Breast epithelium (tissue), 4 donors: ENCODE measurements around the gene TSPEAR. TPM values are rescaled to one million over a fixed set of nuclear protein-coding genes. Genes with fewer than 3 reads are reported as not detected.

Source experiments
- DNase-seq, 2 donors: peaks; one replicate each; pipeline ENCODE4 v3.0.0-alpha.2; 2019; ENCODE audit warnings: low spot score in 2 of 2
- H3K27ac ChIP-seq, 2 donors: fragments of 200-600 bp; sonication (generic) in 1 of 2; one replicate each; pipeline ENCODE4 v1.5.1; 2016 to 2019; ENCODE audit warnings: mild to moderate bottlenecking in 1 of 2
- H3K27me3 ChIP-seq, 2 donors: fragments of 200-600 bp; sonication (generic) in 1 of 2; one replicate each; pipeline versions ENCODE4 v1.5.1 to v1.6.0; 2017 to 2019; ENCODE audit warnings: control low read depth in 1 of 2, mild to moderate bottlenecking in 1 of 2
- H3K36me3 ChIP-seq: fragments of 200-600 bp; one replicate; pipeline ENCODE4 v1.5.1; 2019
- H3K4me1 ChIP-seq, 2 donors: fragments of 200-600 bp; sonication (generic); one replicate each; pipeline ENCODE4 v1.5.1; 2016 to 2019; ENCODE audit warnings: control low read depth in 1 of 2
- H3K4me3 ChIP-seq, 3 donors: fragments of 200-600 bp; sonication (generic); 1 replicate in 2 of 3; 2 replicates in 1 of 3; pipeline ENCODE4 v1.5.1; 2016 to 2019; ENCODE audit warnings: mild to moderate bottlenecking in 3 of 3, moderate library complexity in 2 of 3
- H3K9me3 ChIP-seq, 2 donors: fragments of 200-600 bp; sonication (generic) in 1 of 2; one replicate each; pipeline ENCODE4 v1.5.1; 2016 to 2019; ENCODE audit warnings: control low read depth in 1 of 2
- CTCF ChIP-seq, 3 donors: fragments of 450-650 bp; IDR thresholded peaks; one replicate each; pipeline ENCODE4 v1.5.1; 2016 to 2017; ENCODE audit warnings: antibody characterized with exemption in 3 of 3, mild to moderate bottlenecking in 3 of 3, moderate library complexity in 3 of 3
- POLR2A ChIP-seq: fragments of 450-650 bp; IDR thresholded peaks from one replicate; pipeline ENCODE4 v1.6.1; 2016; ENCODE audit warnings: antibody characterized with exemption, mild to moderate bottlenecking, moderate library complexity
- POLR2AphosphoS5 ChIP-seq, 3 donors: sonication (generic); formaldehyde crosslinking; IDR thresholded peaks; one replicate each; pipeline ENCODE4 v1.6.1; 2017; ENCODE audit warnings: antibody characterized with exemption in 3 of 3
- intact Hi-C: fragments of 100-400 bp; cut with DNase I; formaldehyde crosslinking; loops from one replicate; pipeline ENCODE4 v1.15.1; 2023; ENCODE audit warnings: low total_unique reads
- total RNA-seq, 3 donors: library from RNA; depleted of rRNA; stranded (reverse); fragments of >200 nt; gene quantifications; one replicate each; pipeline ENCODE4 v1.1.0, GENCODE V29; 2016

The TSPEAR gene
- total RNA-seq, 3 donors from 2014 or later = 0.15 TPM; not detected in 2

- DNase-seq = no peak
- no peaks in the 10 kb centered on the region for H3K4me1 ChIP-seq
- no peak for TF ChIP-seq POLR2AphosphoS5 (IDR thresholded peaks at IDR 0.05)
- TF ChIP-seq POLR2A = no peak
- no peak for TF ChIP-seq CTCF (IDR thresholded peaks at IDR 0.05)
- no peaks in the 10 kb centered on the region for H3K36me3 ChIP-seq
- H3K4me3 ChIP-seq = no peak overlapping the region
- H3K27me3 ChIP-seq = peaks cover 0 to 13% of the 10 kb centered on the region in 2 donors
- H3K27ac ChIP-seq = no peak overlapping the region
- H3K9me3 ChIP-seq = no peaks in the 10 kb centered on the region
- intact Hi-C loops = no loop called here
Observed at GRCh38 chr21:44517175-44517899, 194.0 kb downstream of the TSPEAR start.

DNA sequence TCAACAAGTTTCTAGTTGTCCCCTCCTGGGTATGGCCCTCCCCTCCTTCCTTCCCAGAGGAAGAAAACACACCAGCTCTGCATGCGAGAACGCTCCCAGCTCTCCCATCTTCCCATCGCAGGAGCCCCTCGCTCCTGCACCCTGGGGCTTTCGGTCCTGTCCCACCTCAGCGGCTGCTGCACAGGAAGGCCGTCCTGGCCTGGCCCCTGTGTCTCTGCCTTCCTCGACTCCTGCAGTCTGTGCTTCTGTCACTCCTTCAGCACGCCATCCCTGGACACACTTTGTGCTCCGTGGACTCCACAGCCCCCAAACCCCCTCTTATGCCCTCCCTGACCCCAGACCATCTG lies 194.6 kb downstream of the TSPEAR start:
- Histone ChIP-seq H3K36me3 (no peaks in the 10 kb centered on the region), H3K9me3 (no peaks in the 10 kb centered on the region), H3K4me1 (no peaks in the 10 kb centered on the region), H3K27ac (no peak overlapping the region), H3K27me3 (peaks cover 0 to 13% of the 10 kb centered on the region in 2 donors), H3K4me3 (no peak overlapping the region)
- intact Hi-C loops = no loop called here
- DNase-seq = no peak
- TF ChIP-seq POLR2AphosphoS5 (IDR thresholded peaks at IDR 0.05) (no peak), CTCF (IDR thresholded peaks at IDR 0.05) (no peak), POLR2A (no peak)

DNA sequence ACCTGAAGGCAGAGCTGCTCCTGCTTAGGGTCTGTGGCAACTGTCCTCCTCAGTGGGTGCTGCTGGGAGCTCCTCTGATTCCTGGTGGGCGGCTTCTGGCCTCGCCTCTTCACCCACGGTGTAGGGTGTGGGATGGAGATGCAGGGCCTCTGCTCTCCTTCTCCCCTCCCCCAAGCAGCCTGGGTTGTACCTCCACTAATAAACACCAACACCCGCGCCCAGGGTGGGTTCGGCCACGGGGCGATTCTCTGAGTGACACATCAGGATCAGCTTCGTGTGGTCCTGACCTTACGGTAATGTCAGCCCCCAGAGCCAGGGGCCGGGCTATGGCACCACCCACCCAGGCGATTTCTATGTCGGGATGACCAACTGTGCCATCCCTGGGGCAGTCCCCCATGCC lies 195.0 kb downstream of the TSPEAR start:
- intact Hi-C loops = no loop called here
- Histone ChIP-seq H3K27me3 (peaks cover 0 to 13% of the 10 kb centered on the region in 2 donors), H3K9me3 (no peaks in the 10 kb centered on the region), H3K27ac (no peak overlapping the region), H3K4me3 (no peak overlapping the region), H3K4me1 (no peaks in the 10 kb centered on the region), H3K36me3 (no peaks in the 10 kb centered on the region)
- DNase-seq = no peak
- TF ChIP-seq POLR2AphosphoS5 (IDR thresholded peaks at IDR 0.05) = no peak
- TF ChIP-seq CTCF (IDR thresholded peaks at IDR 0.05) = no peak
- TF ChIP-seq POLR2A = no peak

GRCh38 chr21:44515359-44516165 lies 195.8 kb downstream of the TSPEAR start:
- Histone ChIP-seq H3K36me3 (no peaks in the 10 kb centered on the region), H3K27me3 (peaks cover 2 to 10% of the 10 kb centered on the region in 2 donors), H3K4me1 (no peaks in the 10 kb centered on the region), H3K9me3 (no peaks in the 10 kb centered on the region), H3K27ac (no peak overlapping the region), H3K4me3 (no peak overlapping the region)
- TF ChIP-seq POLR2AphosphoS5 (IDR thresholded peaks at IDR 0.05) = no peak
- TF ChIP-seq POLR2A = no peak
- no peak for TF ChIP-seq CTCF (IDR thresholded peaks at IDR 0.05)
- DNase-seq = no peak
- intact Hi-C loops = no loop called here

DNA sequence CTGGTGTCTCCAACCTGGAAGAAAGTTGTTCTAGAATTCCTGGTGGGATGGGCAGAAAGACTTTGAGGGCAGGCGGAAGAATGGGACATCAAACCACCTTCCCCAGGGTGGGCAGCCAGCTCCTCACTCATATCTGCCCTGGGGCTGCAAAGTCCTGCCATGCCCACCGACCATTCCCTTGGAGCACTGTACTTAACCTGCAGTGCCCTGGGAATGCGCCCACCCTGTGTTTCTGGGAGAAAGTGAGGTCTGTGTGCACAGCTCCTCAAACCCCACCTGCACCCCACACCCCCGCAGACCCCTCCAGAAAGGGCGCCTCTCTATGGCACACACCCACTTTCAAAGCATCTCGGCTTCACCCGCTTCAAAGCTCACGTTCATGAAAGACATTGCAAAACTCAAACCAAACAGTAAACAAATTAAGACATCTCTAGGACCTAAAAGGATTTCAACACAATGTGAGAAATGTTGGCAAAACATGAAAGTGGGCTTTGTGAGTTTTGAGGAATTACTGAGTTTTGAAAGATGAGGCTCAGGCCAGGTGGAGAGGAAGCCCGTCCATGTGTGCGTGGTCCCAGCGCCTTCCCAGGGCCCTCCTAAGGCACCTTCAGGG lies 196.5 kb downstream of the TSPEAR start:
- Histone ChIP-seq H3K36me3 (no peaks in the 10 kb centered on the region), H3K27me3 (peaks cover 3 to 4% of the 10 kb centered on the region in 2 donors), H3K27ac (no peak overlapping the region), H3K9me3 (no peaks in the 10 kb centered on the region), H3K4me3 (no peak overlapping the region), H3K4me1 (no peaks in the 10 kb centered on the region)
- DNase-seq = no peak
- intact Hi-C loops = no loop called here
- TF ChIP-seq POLR2AphosphoS5 (IDR thresholded peaks at IDR 0.05) (no peak), CTCF (IDR thresholded peaks at IDR 0.05) (no peak), POLR2A (no peak)
